Right lobe of liver (tissue), 6 donors: ENCODE measurements around the gene OSBPL8. TPM values are rescaled to one million over a fixed set of nuclear protein-coding genes. Genes with fewer than 3 reads are reported as not detected.

Experiments used
- ATAC-seq, 4 donors: fragments of 200-7000 bp; cut with Tn5 transposase; one replicate each; pipeline ENCODE4 v1.9.1; 2020; ENCODE audit warnings: mild to moderate bottlenecking in 4 of 4, moderate library complexity in 4 of 4
- DNase-seq, 3 donors: peaks; one replicate each; pipeline ENCODE4 v3.0.0-alpha.2; 2020
- H3K27ac ChIP-seq, 3 donors: fragments of 200-600 bp; one replicate each; pipeline ENCODE4 v1.8.0; 2022
- H3K27me3 ChIP-seq, 2 donors: fragments of 200-600 bp; one replicate each; pipeline ENCODE4 v1.8.0; 2022
- H3K36me3 ChIP-seq, 4 donors: fragments of 200-600 bp; sonication (generic) in 1 of 4; one replicate each; pipeline versions ENCODE4 v1.5.1 to v1.8.0; 2017 to 2022; ENCODE audit warnings: control low read depth in 1 of 4
- H3K4me1 ChIP-seq, 4 donors: fragments of 200-600 bp; sonication (generic) in 1 of 4; one replicate each; pipeline versions ENCODE4 v1.5.1 to v1.8.0; 2017 to 2022; ENCODE audit warnings: control low read depth in 1 of 4
- H3K4me3 ChIP-seq, 3 donors: fragments of 200-600 bp; one replicate each; pipeline ENCODE4 v1.8.0; 2022
- H3K9me3 ChIP-seq, 4 donors: fragments of 200-600 bp; sonication (generic) in 1 of 4; one replicate each; pipeline versions ENCODE4 v1.5.1 to v1.8.0; 2017 to 2022; ENCODE audit warnings: control low read depth in 1 of 4
- POLR2A ChIP-seq: fragments of 450-650 bp; IDR thresholded peaks from one replicate; pipeline ENCODE4 v1.6.1; 2017; ENCODE audit warnings: antibody characterized with exemption, mild to moderate bottlenecking
- WGBS: methylation state at CpG from one replicate; pipeline ENCODE4 v1.1.6; 2018; ENCODE audit warnings: low coverage, low lambda C conversion rate; ENCODE audit not compliant: insufficient coverage; ENCODE audit errors: missing lambda C conversion rate; 5-methylcytosine and 5-hydroxymethylcytosine counted together
- intact Hi-C, 2 donors: fragments of 100-400 bp; cut with DNase I; formaldehyde crosslinking; loops; one replicate each; pipeline versions ENCODE4 v1.11.2 to v1.14.1; 2022
- total RNA-seq, 6 experiments: library from RNA; depleted of rRNA in 2 of 6; stranded (reverse); fragments of >200 nt in 2 of 6; fragmentation: NEBNext Ultra II Directional in 3 of 6; extraction: Animal tissue kit (Norgen Biotek cat#: 25700) in 3 of 6; gene quantifications; one replicate each; pipeline versions ENCODE4 v1.1.0 to v1.2.4, GENCODE V29; 2016 to 2023
- TF ChIP-seq, protein P1 (sequence below), 4 donors: fragments of 200-600 bp in 3 of 4; fragments of 450-650 bp in 1 of 4; IDR thresholded peaks; one replicate each; pipeline versions ENCODE4 v1.5.1 to v1.8.0; 2016 to 2022; ENCODE audit warnings: antibody characterized with exemption in 4 of 4, mild to moderate bottlenecking in 2 of 4
- donor health status: DM: no; HTN: yes; CAD: no.
- donor health status: DM: no; HTN: no; CAD: no.
- donor health status: DM: no; HTN: no; CAD: no.
- donor health status: DM: no; HTN: yes; CAD: no.
- donor health status: DM: no; HTN: yes; CAD: no.

OSBPL8 gene
- total RNA-seq, 6 experiments from 2014 or later: 20.2 to 29.1 (median 24.2) TPM

DNA sequence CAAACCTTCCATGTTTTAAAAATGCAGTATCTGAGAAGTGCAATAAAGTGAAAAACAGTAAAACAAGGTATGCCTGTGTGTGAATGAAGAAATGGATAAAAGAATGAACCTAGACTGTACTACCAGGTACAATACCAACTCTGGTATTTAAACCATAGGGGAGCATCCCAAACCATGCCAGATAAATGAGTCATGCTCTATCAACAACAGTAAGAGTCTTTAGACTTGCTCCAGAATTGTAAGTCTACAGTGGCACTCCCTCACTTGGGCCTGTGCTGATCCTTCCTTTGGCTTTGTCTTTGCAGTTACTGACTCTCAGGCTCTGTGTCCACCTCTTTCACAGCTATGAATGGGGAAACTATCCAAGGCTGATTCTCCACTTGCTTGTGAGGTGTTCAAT is 249.5 kb downstream of the OSBPL8 start:
- DNase-seq: no peak
- H3K36me3 ChIP-seq: no peaks in the 10 kb centered on the region
- H3K4me3 ChIP-seq: no peak overlapping the region
- H3K9me3 ChIP-seq: no peaks in the 10 kb centered on the region
- no peak for ATAC-seq
- H3K4me1 ChIP-seq: no peaks in the 10 kb centered on the region
- intact Hi-C loops: no loop called here
- no peak overlapping the region for H3K27ac ChIP-seq
- TF ChIP-seq, protein P1, sequence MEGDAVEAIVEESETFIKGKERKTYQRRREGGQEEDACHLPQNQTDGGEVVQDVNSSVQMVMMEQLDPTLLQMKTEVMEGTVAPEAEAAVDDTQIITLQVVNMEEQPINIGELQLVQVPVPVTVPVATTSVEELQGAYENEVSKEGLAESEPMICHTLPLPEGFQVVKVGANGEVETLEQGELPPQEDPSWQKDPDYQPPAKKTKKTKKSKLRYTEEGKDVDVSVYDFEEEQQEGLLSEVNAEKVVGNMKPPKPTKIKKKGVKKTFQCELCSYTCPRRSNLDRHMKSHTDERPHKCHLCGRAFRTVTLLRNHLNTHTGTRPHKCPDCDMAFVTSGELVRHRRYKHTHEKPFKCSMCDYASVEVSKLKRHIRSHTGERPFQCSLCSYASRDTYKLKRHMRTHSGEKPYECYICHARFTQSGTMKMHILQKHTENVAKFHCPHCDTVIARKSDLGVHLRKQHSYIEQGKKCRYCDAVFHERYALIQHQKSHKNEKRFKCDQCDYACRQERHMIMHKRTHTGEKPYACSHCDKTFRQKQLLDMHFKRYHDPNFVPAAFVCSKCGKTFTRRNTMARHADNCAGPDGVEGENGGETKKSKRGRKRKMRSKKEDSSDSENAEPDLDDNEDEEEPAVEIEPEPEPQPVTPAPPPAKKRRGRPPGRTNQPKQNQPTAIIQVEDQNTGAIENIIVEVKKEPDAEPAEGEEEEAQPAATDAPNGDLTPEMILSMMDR (IDR thresholded peaks at IDR 0.05): no peak
- no peak for TF ChIP-seq POLR2A
- no peaks in the 10 kb centered on the region for H3K27me3 ChIP-seq

DNA sequence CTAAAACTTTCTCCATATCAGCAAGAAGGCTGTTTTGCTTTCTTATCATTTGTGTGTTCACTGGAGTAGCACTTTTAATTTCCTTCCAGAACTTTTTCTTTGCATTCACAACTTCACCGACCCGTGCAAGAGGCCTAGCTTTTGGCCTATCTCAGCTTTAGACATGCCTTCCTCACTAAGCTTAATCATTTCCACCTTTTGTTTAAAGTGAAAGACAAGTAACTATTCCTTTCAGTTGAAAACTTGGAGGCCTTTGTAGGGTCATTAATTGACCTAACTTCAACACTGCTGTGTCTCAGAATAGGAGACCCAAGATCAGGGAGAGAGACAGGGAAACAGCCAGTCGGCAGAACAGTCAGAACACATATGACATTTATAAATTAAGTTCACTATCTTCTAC is 250.7 kb downstream of the OSBPL8 start:
- Histone ChIP-seq H3K4me3 (no peak overlapping the region), H3K4me1 (no peaks in the 10 kb centered on the region), H3K36me3 (no peaks in the 10 kb centered on the region), H3K27me3 (no peaks in the 10 kb centered on the region), H3K27ac (no peak overlapping the region), H3K9me3 (no peaks in the 10 kb centered on the region)
- TF ChIP-seq, protein P1 (IDR thresholded peaks at IDR 0.05): no peak
- no peak for TF ChIP-seq POLR2A
- WGBS: 55% methylated on average over 3 of the region's 3 CpGs
- no peak for ATAC-seq
- intact Hi-C loops: no loop called here
- DNase-seq: no peak

- H3K4me1 ChIP-seq: no peaks in the 10 kb centered on the region
- H3K9me3 ChIP-seq: no peaks in the 10 kb centered on the region
- no peak overlapping the region for H3K27ac ChIP-seq
- no peaks in the 10 kb centered on the region for H3K36me3 ChIP-seq
- no peak for TF ChIP-seq POLR2A
- TF ChIP-seq, protein P1 (IDR thresholded peaks at IDR 0.05): no peak
- no peak for ATAC-seq
- no peak overlapping the region for H3K4me3 ChIP-seq
- intact Hi-C loops: no loop called here
- DNase-seq: no peak
- WGBS: 90% methylated on average over 1 of the region's 1 CpG
- no peaks in the 10 kb centered on the region for H3K27me3 ChIP-seq
Measured at GRCh38 chr12:76307083-76307482, 252.5 kb downstream of the OSBPL8 start.

DNA sequence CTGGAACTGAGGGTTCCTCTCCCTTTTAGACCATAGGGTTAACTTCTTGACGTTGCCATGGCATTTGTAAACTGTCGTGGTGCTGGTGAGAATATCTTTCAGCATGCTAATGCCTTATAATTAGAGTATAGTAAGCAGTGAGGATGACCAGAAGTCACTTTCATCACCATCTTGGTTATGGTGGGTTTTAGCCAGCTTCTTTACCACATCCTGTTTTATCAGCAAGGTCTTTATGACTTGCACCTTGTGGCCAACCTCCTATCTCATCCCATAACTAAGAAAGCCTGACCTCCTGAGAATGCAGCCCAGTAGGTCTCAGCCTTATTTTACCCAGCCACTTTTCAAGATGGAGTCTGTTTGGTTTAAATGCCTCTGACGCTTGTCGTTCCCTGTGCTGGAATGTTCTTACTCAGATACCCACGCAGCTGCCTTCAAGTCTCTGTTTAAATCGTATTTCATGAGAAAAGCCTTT is 255.5 kb downstream of the OSBPL8 start:
- no peak for DNase-seq
- Histone ChIP-seq H3K9me3 (no peaks in the 10 kb centered on the region), H3K27me3 (no peaks in the 10 kb centered on the region), H3K36me3 (no peaks in the 10 kb centered on the region), H3K4me1 (no peaks in the 10 kb centered on the region), H3K27ac (no peak overlapping the region), H3K4me3 (no peak overlapping the region)
- TF ChIP-seq, protein P1 (IDR thresholded peaks at IDR 0.05): no peak
- TF ChIP-seq POLR2A: no peak
- intact Hi-C loops: no loop called here
- ATAC-seq: no peak
- WGBS: 94% methylated on average over 4 of the region's 6 CpGs

GRCh38 chr12:76303365-76303764 is 256.2 kb downstream of the OSBPL8 start:
- DNase-seq: no peak
- 54% methylated on average over 2 of the region's 2 CpGs for WGBS
- intact Hi-C loops: no loop called here
- no peaks in the 10 kb centered on the region for H3K4me1 ChIP-seq
- no peaks in the 10 kb centered on the region for H3K27me3 ChIP-seq
- no peak overlapping the region for H3K4me3 ChIP-seq
- ATAC-seq: no peak
- H3K36me3 ChIP-seq: no peaks in the 10 kb centered on the region
- no peak for TF ChIP-seq POLR2A
- TF ChIP-seq, protein P1 (IDR thresholded peaks at IDR 0.05): no peak
- no peak overlapping the region for H3K27ac ChIP-seq
- no peaks in the 10 kb centered on the region for H3K9me3 ChIP-seq
